HT-29 (cell line): ENCODE data around the gene ATP8B4. TPM values are rescaled to one million over a fixed set of nuclear protein-coding genes. Genes with fewer than 3 reads are reported as not detected.
"Not testable (repeated sequence)": the region's sequence is repeated elsewhere in the genome, so short reads cannot be mapped to it uniquely, and the experiment has no call there.

Experiments
- DNase-seq: peaks from one replicate; pipeline ENCODE4 v3.0.0-alpha.2; 2015; ENCODE audit warnings: low spot score
- total RNA-seq: library from RNA; depleted of rRNA; stranded (reverse); fragments of >200 nt; shearing (Covaris generic); gene quantifications from 2 replicates; pipeline ENCODE4 v1.2.3, GENCODE V29; 2014; rRNA removed

Gene ATP8B4, protein sequence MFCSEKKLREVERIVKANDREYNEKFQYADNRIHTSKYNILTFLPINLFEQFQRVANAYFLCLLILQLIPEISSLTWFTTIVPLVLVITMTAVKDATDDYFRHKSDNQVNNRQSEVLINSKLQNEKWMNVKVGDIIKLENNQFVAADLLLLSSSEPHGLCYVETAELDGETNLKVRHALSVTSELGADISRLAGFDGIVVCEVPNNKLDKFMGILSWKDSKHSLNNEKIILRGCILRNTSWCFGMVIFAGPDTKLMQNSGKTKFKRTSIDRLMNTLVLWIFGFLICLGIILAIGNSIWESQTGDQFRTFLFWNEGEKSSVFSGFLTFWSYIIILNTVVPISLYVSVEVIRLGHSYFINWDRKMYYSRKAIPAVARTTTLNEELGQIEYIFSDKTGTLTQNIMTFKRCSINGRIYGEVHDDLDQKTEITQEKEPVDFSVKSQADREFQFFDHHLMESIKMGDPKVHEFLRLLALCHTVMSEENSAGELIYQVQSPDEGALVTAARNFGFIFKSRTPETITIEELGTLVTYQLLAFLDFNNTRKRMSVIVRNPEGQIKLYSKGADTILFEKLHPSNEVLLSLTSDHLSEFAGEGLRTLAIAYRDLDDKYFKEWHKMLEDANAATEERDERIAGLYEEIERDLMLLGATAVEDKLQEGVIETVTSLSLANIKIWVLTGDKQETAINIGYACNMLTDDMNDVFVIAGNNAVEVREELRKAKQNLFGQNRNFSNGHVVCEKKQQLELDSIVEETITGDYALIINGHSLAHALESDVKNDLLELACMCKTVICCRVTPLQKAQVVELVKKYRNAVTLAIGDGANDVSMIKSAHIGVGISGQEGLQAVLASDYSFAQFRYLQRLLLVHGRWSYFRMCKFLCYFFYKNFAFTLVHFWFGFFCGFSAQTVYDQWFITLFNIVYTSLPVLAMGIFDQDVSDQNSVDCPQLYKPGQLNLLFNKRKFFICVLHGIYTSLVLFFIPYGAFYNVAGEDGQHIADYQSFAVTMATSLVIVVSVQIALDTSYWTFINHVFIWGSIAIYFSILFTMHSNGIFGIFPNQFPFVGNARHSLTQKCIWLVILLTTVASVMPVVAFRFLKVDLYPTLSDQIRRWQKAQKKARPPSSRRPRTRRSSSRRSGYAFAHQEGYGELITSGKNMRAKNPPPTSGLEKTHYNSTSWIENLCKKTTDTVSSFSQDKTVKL
- total RNA-seq, result 0.66 and 0.68 TPM in 2 replicates

- no peak for DNase-seq
These were observed at the start of gene ATP8B4 for GRCh38 chr15:50119063-50120040. Gene ATP8B4, minus strand, starts transcription at chr15:50119233. Its CDS starts 12,267 bp downstream, at chr15:50106966.

DNA sequence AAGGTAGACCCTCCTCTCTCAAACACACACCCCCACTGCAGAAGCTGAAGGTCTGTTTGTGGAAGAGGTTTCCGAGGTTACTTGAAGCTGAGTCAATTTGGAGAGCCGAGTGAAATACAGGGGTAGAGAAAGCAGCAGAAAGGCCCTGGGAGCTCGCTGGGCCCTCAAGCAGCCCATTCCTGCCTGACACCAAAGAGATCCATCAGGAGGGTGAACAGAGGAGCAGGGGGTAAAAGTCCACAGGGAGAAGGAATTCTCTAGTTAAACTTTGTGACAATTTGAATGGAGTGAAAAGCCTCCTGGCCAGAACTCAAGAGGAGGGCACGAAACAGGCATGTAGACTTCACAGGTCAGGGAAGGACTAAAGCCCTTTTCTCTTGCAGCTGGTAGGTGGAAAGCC, 49.3 kb upstream of the ATP8B4 start:
- no peak for DNase-seq

- DNase-seq, result no peak
These were observed 48.1 kb upstream of the ATP8B4 start for GRCh38 chr15:50167110-50167509.

DNA sequence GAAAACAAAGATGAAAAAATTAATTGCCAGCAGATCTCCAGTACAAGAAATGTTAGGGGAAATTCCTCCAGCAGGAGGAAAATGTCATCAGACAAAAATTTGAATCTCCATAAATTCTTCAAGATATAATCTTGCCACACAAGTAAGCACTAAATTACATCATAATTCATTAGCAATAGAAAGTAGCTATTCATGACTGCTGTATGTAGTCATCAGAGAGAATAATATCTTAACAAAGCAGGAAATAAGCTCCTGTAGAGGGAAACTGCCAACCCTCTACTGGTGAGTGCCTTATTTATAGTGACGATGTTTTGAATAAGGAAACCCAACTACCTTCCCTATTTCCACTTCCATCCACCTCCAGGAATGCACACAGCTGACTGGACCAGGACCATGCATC, 47.2 kb upstream of the ATP8B4 start:
- DNase-seq, result peak; percentile 31

GRCh38 chr15:50164458-50164857, 45.4 kb upstream of the ATP8B4 start:
- no peak for DNase-seq

DNA sequence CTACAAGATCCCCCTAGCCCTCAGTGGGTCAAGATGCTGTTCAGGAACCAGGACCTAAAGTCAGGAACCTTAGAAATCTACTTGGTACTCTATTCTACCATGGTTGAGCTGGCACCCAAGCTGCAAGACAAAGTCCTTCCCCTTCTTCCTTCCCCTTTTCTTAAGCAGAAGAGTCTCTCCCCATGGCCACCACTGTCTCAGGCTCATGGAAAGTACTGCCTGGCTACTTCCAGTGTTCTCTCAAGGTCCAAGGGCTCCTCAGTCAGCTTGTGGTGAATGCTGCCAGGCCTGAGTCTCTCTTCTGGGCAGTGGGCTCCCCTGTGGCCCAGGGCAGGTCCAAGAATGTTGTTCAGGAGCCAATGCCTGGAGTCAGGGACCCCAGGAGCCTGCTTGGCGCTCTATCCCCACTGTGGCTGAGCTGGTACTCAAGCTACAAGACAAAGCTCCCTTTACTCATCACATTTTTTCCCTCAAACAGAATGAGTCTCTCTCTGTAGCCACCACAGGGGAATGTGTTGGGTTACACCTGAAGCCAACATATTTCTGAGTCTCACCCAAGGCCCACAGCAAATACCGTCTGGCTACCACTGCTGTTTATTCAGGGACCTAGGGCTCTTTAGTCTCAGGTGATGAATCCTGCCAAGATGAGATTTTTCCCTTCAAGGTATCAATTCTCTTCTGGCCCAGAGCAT, 44.8 kb upstream of the ATP8B4 start:
- no peak for DNase-seq

- no peak for DNase-seq
These were observed 44.1 kb upstream of the ATP8B4 start for GRCh38 chr15:50162969-50163718.

DNA sequence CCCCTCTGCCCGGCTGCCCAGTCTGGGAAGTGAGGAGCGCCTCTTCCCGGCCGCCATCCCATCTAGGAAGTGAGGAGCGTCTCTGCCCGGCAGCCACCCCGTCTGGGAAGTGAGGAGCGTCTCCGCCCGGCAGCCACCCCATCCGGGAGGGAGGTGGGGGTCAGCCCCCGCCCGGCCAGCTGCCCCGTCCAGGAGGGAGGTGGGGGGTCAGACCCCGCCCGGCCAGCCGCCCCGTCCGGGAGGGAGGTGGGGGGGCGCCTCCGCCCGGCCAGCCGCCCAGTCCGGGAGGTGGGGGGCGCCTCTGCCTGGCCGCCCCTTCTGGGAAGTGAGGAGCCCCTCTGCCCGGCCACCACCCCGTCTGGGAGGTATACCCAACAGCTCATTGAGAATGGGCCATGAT, 39.2 kb upstream of the ATP8B4 start:
- DNase-seq, result not testable (repeated sequence)

DNA sequence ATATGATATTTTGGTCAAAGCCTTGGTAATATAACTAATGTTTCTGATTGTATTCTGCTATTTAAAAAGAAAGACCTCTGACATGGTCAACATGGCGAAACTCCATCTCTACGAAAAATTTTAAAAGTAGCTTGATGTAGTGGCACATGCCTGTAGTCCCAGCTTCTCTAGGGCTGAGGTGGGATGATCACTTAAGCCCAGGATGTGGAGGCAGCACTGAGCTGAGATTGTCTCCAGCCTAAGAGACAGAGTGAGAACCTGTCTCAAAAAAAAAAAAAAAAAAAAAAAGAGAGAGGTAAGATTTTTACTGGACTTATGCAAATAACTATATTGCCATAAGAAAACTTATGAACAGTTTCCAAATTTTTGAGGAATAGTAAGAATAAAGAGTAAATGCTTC, 32.4 kb upstream of the ATP8B4 start:
- no peak for DNase-seq

DNA sequence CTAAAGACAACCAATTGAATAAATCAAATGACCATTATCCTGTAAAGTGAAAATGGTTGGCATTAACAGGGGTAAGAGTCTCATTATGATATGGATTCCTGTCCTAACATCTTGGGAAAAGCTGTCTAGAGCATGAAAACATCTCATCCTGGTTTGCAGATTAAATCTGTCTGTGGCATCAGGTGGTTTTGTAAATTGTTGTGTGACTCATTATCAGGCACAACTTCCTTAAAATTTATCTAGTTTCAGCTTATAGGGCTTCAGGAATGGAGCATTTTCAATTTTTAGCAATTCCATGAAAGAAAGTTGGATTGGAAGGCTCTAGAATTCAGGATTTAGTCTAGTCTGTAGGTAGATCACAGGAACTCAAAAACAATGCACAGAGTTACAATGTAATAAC, 31.8 kb upstream of the ATP8B4 start:
- DNase-seq, result no peak

DNA sequence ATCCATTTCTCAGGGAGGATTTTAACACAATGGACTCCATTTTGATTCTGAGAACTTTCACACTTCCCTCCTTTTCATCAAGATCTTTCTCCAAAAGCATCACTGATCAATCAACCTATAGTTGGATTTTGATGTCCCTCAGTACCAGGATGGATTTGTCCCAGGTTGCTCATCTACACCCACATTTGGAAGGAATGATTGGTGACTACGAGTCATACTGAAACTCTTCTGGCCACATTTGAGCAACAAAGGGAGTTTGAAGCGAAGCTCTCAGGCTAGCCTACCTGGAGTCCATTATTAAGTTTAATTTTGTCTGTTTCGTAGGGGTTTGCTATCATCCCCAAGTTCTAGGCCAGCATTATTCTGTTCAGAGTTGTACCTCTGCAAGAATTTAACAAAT, 31.3 kb upstream of the ATP8B4 start:
- no peak for DNase-seq

GRCh38 chr15:50149090-50149489, 30.1 kb upstream of the ATP8B4 start:
- peak; percentile 78 for DNase-seq

GRCh38 chr15:50148362-50148963, 29.4 kb upstream of the ATP8B4 start:
- DNase-seq, result peak; percentile 87

GRCh38 chr15:50146632-50147031, 27.6 kb upstream of the ATP8B4 start:
- no peak for DNase-seq

- peak; percentile 89 for DNase-seq
These were observed 26.4 kb upstream of the ATP8B4 start for GRCh38 chr15:50145451-50145872.

- no peak for DNase-seq
These were observed 25.5 kb upstream of the ATP8B4 start for GRCh38 chr15:50144341-50145120.

GRCh38 chr15:50143255-50143860, 24.3 kb upstream of the ATP8B4 start:
- no peak for DNase-seq

DNA sequence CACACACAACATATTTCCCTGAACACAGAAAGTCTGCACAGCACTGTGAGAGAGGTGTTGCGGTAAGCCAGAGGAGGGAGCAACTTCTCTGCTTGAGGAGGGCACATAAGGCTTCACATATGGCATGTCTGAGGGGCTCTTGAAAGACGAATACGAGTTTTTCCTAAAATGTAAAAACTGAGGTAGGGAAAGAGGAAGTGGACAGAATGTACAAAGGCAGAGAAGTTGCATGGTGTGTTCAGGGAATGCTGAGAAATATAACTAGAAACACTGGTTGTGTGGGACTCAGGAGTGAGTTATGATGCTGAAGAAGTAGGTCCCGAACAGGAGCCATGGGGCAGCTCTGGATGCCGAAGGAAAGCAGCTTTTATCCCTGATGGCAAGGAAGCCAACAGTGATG, 22.8 kb upstream of the ATP8B4 start:
- no peak for DNase-seq
